Fibroblast of skin of back (primary cell): ENCODE results near the gene DEFB110. TPM values are rescaled to one million over a fixed set of nuclear protein-coding genes. Genes with fewer than 3 reads are reported as not detected.
A peak's percentile ranks its signal among the peaks of the same experiment; 100 is the strongest.

Source experiments
- DNase-seq: peaks from one replicate; pipeline ENCODE4 v3.0.0-alpha.2; 2013
- polyA plus RNA-seq, 2 experiments: library from polyadenylated mRNA; unstranded; fragments of 120-200 nt; gene quantifications; one replicate each; pipeline ENCODE4 v1.2.1, GENCODE V29; 2013; ENCODE audit not compliant: insufficient read length in 2 of 2

The DEFB110 gene
- polyA plus RNA-seq (2013, experiment 1 of 2; ENCODE audit: insufficient read length), result not detected
- polyA plus RNA-seq (2013, experiment 2 of 2; ENCODE audit: insufficient read length), result not detected

DNA sequence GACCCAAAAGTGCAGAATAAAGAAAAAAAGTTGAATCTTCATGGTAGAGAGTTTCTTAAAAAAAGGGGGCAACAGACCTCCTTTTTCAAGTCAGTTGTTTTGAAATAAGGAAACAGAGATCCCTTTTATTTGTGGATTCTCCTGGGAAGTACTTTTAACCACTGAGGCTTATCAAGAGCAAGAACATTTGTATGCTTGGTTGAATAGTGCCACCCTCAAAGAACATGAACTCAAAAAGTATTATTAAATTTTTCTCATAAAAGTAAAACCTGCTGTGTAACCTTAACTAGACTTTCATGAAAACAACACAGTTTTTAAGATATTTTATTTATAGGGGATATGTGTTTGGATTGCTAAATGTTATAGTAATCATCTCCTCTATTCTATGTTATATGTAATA, at the start of gene DEFB110:
Gene DEFB110 (minus strand): TSS at position 101 of the 400 bp plus-strand sequence. CDS start 59 bp downstream, at position 42.
- no peak for DNase-seq

DNA sequence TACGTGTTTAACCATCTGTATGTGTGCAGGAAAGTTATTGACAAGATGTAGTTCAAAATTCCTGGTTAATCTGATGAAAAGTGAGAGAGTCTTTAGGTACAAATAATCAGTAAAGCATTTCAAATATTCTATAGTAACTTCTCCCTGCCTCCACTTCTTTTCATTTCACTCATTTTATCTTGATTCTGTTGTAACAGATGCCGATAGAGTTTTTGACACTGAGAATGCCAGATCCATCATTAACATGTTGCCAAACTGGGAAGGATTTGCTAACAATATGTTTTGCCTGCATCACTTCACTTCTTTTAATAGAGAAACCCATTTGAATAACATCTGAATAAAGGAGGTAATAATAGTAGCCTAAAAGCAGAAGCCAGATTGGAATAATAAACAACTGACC, 48.3 kb upstream of the DEFB110 start:
- DNase-seq, result no peak

DNA sequence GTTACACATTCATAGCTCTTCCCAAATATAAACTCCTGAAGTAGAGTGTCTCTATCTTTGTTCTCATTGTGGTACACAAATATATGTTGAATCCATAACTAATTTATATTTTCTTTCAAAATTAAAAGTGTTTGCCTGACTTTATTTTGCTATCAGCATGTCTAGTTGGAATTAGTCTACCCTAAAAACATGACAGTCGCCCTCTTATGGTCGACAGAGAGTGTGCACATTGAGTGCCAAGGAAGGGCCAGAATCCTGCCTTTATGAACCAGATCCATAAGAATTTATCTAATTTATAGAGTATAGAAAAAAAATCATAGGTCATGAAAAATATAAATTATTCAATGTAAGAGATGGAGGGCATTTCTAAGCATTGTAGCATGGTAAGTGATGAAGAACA, 40.3 kb upstream of the DEFB110 start:
- DNase-seq, result no peak

DNA sequence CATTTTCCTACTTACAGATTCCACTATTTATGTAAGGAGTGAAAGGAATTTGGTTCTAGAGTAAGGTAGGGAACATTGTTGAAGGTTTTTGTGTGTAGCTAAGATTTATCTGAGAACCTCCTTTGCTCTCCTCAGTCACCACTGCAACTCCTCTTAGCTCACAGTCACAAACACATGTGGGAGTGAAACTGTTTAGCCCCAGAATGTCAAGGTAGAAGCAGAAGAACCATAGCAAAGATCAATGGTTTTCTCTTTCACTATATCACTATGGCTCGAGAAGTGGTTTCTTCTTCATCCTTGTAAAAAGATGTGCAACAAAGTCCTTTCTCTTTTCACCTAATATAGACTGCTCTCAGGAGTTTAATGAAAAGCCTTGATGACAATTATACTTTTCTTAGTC, 34.4 kb upstream of the DEFB110 start:
- DNase-seq, result no peak

DNA sequence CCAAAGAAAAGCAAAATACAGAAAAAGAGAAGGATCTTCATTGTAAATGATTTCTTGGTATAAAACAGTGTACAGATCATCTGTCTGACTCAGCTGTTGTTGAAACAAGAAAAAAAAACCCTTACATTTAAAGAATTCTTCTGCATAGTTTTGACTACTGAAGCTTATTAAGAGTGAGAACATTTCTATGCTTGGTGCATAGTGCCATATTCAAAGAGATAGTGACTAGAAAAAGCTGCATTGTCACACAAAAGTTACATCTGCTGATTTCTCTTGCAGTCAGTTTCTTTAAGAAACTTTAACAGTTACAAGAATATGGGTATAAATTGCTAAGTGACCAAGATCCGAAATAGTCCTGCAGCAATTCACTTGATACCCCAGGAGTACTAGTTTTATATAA, 28.0 kb upstream of the DEFB110 start, which contains the start of gene DEFB112:
Gene DEFB112 (minus strand): TSS at position 101 of the 400 bp plus-strand sequence. CDS start 60 bp downstream, at position 41.
- no peak for DNase-seq

DNA sequence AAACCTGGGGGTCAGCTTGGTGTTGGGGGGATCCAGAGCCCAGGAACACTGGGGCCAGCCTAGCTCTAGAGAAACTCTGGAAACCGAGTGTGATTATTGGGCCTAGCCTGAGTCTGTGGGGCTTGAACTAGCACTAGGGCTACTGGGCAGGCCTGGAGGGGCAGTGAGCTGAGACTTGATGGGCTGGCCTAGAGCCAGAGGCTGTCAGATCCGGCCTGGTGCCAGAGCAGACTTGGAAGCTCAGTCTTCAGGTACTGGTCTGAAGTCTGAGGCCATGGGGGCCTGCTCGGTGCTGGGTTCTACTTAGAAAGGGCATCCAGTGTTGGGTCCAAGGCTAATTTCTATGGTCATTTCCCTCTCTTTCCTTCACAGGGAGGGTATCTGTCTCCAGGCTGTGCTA, 25.2 kb upstream of the DEFB110 start:
- no peak for DNase-seq

DNA sequence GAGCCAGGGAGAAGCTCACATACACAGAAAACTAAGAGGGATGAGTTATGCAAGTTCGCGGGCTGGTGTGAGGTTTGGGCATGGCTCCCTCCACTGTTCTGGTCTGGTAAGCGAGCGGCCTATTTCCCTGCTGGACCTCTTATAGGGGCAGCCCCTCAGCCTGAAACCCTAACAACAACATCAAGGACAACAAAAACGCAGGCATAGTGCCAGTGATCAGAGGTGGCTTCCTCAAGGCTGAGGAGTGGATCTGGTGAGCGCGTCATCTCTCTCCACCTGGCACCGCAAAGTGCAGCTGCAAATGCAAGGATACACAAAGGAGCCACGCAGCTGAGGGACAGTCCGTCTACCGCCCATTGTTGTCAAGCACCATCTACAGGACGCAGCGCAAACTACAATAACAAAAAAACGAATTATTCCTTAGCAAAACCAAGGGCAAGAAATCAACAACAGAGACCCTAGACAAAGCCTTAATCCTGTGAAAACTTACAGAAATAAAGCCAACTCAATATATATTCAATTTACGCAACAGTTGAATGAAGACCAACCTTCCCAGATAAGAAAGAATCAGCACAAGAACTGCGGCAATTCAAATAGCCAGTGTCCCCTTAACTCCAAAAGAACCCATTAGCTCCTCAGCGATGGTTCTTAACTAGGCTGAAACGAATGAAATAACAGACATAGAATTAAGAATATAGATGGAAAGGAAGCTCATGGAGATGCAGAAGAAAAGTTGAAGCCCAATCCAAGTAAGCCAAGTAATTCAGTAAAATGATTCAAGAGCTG, 9.2 kb upstream of the DEFB110 start:
- no peak for DNase-seq

DNA sequence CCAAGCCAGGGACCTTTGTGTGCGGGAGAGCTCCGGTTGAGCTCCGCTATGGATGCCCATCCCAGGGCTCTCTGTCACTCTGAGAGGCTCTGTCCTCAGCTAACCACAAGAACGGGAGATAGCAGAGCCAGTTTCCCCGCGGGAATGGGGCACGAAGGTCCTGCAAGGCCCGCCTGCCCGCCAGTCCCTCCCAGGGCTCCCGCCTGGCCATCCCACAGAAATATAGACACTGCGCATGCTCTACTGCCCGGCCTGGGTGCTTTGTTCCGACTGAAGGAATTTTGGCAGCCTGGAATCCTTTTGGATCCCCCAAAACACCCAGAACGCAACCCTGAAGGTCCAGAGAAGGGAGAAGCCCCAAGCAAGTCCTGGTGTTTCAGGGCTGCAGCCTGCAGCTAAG, 8.6 kb upstream of the DEFB110 start:
- DNase-seq, result no peak

DNA sequence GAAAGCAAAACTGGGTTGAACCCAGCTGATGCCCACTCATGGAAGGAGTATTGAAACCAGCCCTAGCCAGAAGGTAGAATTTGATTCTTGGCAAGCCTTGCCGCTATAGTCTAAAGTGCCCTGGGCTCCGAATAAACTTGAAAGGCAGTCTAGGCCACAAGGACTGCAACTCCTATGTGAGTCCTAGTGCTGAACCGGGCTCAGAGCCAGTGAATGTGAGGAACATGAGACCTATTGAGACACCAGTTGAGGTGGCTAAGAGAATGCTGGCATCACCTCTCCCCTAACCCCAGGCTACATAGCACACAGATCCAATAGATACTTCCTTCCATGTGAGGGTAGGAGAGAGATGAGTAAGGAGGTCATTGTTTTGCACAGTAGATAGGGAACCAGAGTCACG, 3.5 kb upstream of the DEFB110 start:
- no peak for DNase-seq

DNA sequence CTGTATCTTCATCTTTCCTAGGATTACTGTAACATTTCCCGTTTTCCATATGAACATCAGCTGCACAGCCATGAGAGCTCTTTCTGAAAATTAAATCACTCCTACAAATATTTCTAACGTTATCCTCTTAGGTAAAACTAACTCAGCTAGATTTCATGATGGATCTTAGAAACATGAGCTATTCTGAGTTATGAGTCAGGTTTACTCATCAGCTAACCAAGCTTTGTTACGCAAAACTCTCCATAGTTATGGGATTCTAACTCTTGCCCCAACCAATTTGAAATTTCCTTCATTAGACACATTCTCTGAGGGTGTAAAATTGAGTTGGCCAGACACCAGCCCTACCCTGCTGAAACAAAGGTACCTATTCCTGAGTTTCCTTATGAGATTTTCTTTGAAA, 14.0 kb downstream of the DEFB110 start:
- DNase-seq, result peak; percentile 0

DNA sequence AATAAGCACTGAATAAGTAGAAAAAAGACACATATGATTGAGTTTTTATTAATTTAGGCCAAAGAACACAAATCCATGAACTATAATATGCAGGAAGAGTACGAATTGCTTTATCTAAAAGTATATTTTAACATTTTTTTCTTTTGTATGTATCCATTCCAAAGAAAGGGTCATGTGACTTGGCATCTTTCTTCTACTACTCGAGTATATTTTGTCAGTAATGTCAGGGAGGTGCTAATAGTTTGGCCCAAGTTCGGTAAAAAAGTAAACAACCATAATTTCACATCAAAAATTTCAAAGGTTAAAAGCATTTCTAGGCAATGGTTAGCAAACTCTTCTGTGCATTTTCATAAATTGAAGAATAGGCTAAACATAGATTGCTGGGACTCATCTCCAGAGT, 18.7 kb downstream of the DEFB110 start:
- no peak for DNase-seq

DNA sequence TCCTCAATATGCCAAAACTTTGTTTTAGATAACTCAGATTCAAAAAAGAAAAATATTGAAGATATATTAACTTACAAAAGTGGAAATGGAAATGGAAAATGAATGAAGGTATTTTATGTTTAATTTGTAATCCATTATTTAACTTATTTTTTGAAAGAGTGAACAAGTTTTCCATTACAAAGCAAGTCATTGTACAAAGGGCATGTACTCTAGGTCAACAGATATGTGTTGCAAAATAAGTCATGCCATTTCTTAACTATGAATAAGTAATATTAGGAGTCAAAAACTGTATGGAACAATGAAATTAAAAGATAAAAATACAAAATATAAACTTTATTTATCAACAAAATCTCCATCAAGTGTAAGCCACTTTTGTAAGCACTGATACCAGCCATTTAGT, 26.5 kb downstream of the DEFB110 start:
- no peak for DNase-seq

DNA sequence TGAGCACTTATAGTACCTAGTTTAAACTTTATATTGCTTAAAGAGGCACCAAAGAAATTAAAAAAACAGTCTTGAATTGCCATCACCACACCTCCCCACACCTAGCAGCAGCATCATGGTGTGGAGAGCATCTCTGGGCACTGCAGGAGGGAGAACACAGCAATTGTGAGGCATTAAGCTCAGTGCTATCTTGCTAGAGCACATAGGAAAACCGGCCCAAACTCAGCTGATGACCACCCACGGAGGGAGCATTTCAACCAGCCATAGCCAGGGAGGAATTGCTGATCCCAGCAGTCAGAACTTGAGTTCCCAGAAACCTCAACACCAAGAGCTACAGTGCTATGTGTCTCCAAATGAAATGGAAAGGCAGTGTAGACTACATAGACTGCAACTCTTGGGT, 32.9 kb downstream of the DEFB110 start:
- DNase-seq, result no peak

DNA sequence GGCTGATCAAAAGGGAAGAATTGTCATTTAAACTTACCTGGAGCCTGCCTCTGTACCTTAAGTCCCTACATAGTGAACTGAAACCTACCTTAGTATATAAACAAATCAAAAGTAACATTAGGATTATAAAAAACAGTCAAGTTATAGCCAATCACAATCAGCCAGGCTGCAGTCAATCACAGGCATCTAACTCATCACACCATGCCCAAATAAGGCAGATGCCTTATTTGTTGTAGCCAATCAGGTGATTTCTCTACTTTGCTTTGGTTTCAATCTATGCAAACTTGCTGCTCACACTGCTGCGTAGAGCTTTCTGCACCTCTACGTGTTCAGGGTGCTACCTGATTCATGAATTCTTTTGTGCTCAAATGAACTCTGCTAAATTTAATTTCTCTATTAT, 34.0 kb downstream of the DEFB110 start:
- no peak for DNase-seq

DNA sequence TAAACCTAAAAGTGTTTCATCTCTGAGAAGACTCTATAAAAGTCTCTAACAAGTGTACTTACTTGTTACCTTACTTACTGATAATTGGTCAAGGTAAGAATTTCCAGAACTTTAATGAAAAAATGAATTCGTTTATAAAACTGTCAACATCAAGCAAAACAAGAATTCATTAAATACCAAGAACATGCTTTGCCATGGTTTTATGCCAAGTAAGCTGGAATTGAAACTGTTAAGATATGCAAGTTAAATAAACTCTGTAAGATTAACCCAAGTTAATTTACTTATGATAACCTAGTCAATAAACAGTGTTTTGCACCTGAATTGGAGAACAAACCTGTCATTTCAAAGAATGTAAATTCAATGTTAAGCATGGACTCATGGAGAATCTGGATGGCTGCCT, 35.2 kb downstream of the DEFB110 start:
- no peak for DNase-seq

DNA sequence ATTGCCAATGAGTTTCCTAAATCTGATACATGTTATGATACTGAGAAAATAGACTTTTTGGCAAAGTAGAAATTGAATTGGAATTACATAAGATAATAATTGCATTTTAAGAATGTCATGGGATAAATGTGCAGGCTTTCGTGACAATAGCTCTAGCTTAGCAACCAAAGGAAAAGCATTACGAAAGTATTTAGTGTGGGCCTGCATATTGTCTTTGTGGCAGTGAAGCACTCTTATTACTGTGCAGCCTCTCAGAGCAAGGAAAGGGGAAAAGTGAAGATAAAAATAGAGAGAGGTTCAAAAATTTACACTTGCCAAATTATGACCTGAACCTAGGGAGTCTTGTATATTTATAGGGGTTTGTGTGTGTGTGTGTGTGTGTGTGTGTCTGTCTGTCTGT, 39.7 kb downstream of the DEFB110 start:
- no peak for DNase-seq

DNA sequence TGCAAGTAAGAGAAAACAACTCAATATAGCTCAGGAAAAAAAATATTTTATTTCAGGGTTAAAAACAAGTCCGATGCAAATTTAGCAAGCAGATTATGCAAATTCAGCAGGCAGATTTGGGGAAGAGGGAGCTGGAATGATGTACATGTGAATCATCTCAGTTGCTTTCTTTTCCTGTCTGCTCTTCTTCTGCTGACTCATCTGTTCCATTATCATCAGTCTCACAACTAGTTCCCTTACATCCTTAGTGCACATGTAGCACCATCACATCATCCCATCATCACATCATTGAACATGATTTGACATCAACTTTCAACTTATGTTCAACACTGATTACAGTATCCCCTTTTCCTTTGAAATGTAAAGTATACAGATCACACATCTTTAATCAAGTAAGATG, 40.9 kb downstream of the DEFB110 start:
- peak; percentile 3 for DNase-seq

DNA sequence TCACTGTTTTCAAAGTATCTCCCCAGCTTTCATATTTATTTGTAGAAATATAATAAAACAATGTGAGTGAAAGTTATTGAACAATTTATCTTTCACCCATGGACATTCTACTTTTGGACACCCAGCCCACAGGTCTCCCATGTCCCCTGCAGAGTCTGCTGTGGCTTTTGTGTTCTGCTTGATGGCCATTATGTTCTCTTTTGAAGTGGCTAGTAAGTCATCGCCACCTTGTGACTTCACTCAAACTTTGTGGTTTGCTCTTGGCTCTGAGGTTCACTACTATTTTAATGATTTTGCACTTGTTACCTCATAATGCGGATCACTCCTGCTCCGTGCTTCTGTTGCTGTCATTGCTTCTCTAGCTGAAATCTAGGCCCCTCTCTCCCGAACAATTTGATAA, 42.2 kb downstream of the DEFB110 start:
- no peak for DNase-seq

DNA sequence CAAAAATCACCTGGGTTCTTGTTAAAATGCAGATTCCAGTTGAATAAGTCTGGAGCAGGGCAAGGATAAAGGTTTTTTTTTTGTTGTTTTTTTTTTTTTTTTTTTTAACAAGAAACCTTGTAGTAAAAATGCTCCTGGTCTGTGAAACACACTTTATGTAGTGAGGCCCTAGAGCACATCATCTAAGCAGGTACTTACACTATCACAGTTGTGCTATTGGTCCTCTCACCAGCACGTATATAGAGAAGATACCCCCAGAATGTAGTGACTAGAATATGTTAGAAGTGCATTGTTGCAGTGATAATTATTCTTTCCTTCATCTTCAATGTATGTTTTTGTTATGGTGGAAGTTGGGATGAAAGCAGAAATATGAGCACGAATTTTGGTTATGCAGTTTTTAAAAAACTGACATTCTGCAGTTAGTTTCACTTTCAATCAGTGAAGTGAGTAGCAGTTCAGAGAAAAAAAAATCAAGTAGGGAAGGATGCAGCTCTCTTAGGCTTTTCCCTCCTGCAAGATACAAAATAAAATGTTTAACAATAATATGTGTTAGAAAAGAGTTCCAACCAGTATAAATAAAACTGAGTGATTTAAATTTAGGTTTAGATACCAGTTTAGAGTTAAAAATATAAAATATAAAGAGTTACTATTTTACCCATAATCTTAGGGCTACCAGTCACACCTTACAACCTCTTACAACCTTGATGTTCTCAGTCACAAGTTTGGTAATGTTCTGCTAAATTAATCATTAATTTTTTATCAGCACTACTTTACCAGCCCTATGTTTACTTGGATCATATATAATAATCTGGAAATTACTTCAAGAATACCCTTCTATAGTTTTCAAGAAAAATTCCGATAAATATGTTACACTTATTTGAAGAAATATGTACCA, 43.2 kb downstream of the DEFB110 start:
- no peak for DNase-seq

DNA sequence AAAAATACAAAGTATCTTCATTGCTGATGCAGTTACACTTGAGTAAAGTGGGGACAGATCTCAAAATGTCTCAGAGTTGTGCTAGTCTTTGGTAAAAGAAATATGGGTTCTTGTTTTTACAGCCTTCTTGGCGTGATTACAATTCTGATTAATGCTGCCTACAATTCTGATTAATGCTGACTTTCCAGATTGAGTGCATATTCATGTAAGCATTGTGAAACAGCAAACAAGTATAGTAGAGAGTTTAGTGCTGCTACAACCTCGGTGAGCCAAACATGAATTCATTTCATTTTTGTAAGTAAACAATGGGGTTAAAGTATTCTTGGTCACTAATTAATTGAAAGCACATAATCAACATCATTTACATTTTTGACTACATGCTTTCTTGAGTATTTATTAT, 52.2 kb downstream of the DEFB110 start, which contains the start of gene DEFB113:
Gene DEFB113 (minus strand): TSS at position 21 of the 400 bp plus-strand sequence. CDS start 0 bp downstream, at position 21.
- DNase-seq, result no peak
